Endothelial cell of umbilical vein (primary cell): ENCODE results near the gene DCLRE1B. TPM values are rescaled to one million over a fixed set of nuclear protein-coding genes. Genes with fewer than 3 reads are reported as not detected.

Source experiments
- BruUV-seq: library from RNA; stranded (reverse); fragments of 400-500 nt; replicated peaks from 2 replicates; lab custom pipeline; 2021; lab: Mats Ljungman, UMichigan
- CTCF ChIA-PET: fragments of 300-600, 350-600 bp; sonication (Branson Sonifier 250); formaldehyde crosslinking; loops from one replicate; lab custom pipeline; 2021; ENCODE audit warnings: antibody characterized with exemption, inconsistent platforms; lab: Charles Lee
- POLR2A ChIA-PET: fragments of 300-600, 350-600 bp; sonication (Branson Sonifier 250); formaldehyde crosslinking; loops from one replicate; lab custom pipeline; 2021; ENCODE audit warnings: antibody characterized with exemption, inconsistent platforms; lab: Charles Lee
- DNase-seq: peaks from one replicate; pipeline ENCODE4 v3.0.0-alpha.2; 2011; ENCODE audit warnings: low read depth, low spot score
- FAIRE-seq: peaks from 2 replicates; lab custom pipeline; 2011; peaks lifted over from hg19 to GRCh38; lab: Jason Lieb, UNC
- H2AFZ ChIP-seq: 2 replicates; pipeline ENCODE4 v1.6.0; 2012; ENCODE audit warnings: low read depth, low read length, control low read depth, inconsistent platforms
- H3K27ac ChIP-seq: 2 replicates; pipeline ENCODE4 v1.5.1; 2011; ENCODE audit warnings: low read depth, mild to moderate bottlenecking, control low read depth, low read length, moderate library complexity; ENCODE audit not compliant: insufficient read depth
- H3K27me3 ChIP-seq, 2 experiments: 2 replicates each; pipeline versions ENCODE4 v1.6.0 to v1.6.1; 2011; ENCODE audit warnings: low read length in 2 of 2, mixed read lengths in 1 of 2; ENCODE audit not compliant: control insufficient read depth in 2 of 2, insufficient read depth in 2 of 2
- H3K36me3 ChIP-seq, 2 experiments: 2 replicates in 1 of 2; 3 replicates in 1 of 2; pipeline ENCODE4 v1.5.1; 2011; ENCODE audit warnings: low read length in 2 of 2, mild to moderate bottlenecking in 1 of 2, moderate library complexity in 1 of 2; ENCODE audit not compliant: control insufficient read depth in 2 of 2, insufficient read depth in 2 of 2; ENCODE audit errors: extremely low read depth in 1 of 2
- H3K4me1 ChIP-seq: 3 replicates; pipeline ENCODE4 v1.5.1; 2011; ENCODE audit warnings: mild to moderate bottlenecking, low read length; ENCODE audit not compliant: control insufficient read depth, insufficient read depth; ENCODE audit errors: extremely low read depth
- H3K4me2 ChIP-seq: 2 replicates; pipeline ENCODE4 v1.6.1; 2011; ENCODE audit warnings: low read length, control low read depth, mixed read lengths; ENCODE audit not compliant: insufficient read depth
- H3K4me3 ChIP-seq, 3 experiments: fragments of 200-600 bp in 1 of 3; sonication (generic), shearing (Covaris generic) in 1 of 3; replicated peaks in 1 of 3; 2 replicates each; pipeline ENCODE4 v1.5.1; 2011 to 2016; ENCODE audit warnings: control low read depth in 3 of 3, low read length in 3 of 3, mild to moderate bottlenecking in 2 of 3, inconsistent platforms in 1 of 3, low read depth in 1 of 3, moderate library complexity in 1 of 3; ENCODE audit not compliant: insufficient read depth in 1 of 3
- H3K79me2 ChIP-seq: 2 replicates; pipeline ENCODE4 v1.6.0; 2012; ENCODE audit warnings: low read length, inconsistent platforms; ENCODE audit not compliant: control insufficient read depth, insufficient read depth
- H3K9ac ChIP-seq: replicated peaks from 2 replicates; pipeline ENCODE3; 2011; ENCODE audit warnings: low read length, control low read depth; ENCODE audit not compliant: insufficient read depth; ENCODE audit errors: extremely low read depth
- H3K9me1 ChIP-seq: replicated peaks from 3 replicates; pipeline ENCODE4 v1.6.0; 2011; ENCODE audit warnings: mild to moderate bottlenecking, low read length; ENCODE audit not compliant: control insufficient read depth, insufficient read depth; ENCODE audit errors: extremely low read depth
- H3K9me3 ChIP-seq: replicated peaks from 2 replicates; pipeline ENCODE4 v1.5.1; 2012; ENCODE audit warnings: low read length, inconsistent platforms; ENCODE audit not compliant: control insufficient read depth, insufficient read depth
- H4K20me1 ChIP-seq: replicated peaks from 2 replicates; pipeline ENCODE3; 2011; ENCODE audit warnings: mild to moderate bottlenecking, low read length; ENCODE audit not compliant: control insufficient read depth, insufficient read depth; ENCODE audit errors: extremely low read depth
- CTCF ChIP-seq, 2 donors: IDR thresholded peaks; 1 replicate in 1 of 2; 2 replicates in 1 of 2; pipeline ENCODE4 v1.5.1; 2011; ENCODE audit warnings: low read length in 2 of 2, mild to moderate bottlenecking in 2 of 2, moderate library complexity in 2 of 2, control low read depth in 1 of 2, inconsistent platforms in 1 of 2, low read depth in 1 of 2; ENCODE audit not compliant: insufficient read depth in 1 of 2; ENCODE audit errors: extremely low read depth in 1 of 2
- EZH2 ChIP-seq: IDR thresholded peaks from 2 replicates; pipeline ENCODE4 v1.6.1; 2012; ENCODE audit warnings: borderline replicate concordance, low read depth, mild to moderate bottlenecking, moderate library complexity, low read length, inconsistent platforms; ENCODE audit not compliant: severe bottlenecking
- FOS ChIP-seq: IDR thresholded peaks from 2 replicates; pipeline ENCODE4 v1.6.1; 2011; ENCODE audit warnings: mild to moderate bottlenecking, low read length, moderate library complexity, borderline replicate concordance; ENCODE audit not compliant: insufficient read depth
- GATA2 ChIP-seq: IDR thresholded peaks from 2 replicates; pipeline ENCODE4 v1.7.0; 2011; ENCODE audit warnings: low read depth, mild to moderate bottlenecking, moderate library complexity, mixed read lengths, low read length; ENCODE audit not compliant: insufficient read length, insufficient read depth
- JUN ChIP-seq: IDR thresholded peaks from 2 replicates; pipeline ENCODE4 v1.6.1; 2011; ENCODE audit warnings: borderline replicate concordance, low read depth; ENCODE audit not compliant: insufficient read length, insufficient read depth
- MAX ChIP-seq: IDR thresholded peaks from 2 replicates; pipeline ENCODE4 v1.6.1; 2011; ENCODE audit not compliant: insufficient read depth, insufficient read length
- MYC ChIP-seq: IDR thresholded peaks from one replicate; pipeline ENCODE4 v1.6.1; 2011; ENCODE audit warnings: mild to moderate bottlenecking, low read depth, low read length
- POLR2A ChIP-seq: IDR thresholded peaks from 2 replicates; pipeline ENCODE4 v1.6.1; 2012; ENCODE audit warnings: low read depth, mild to moderate bottlenecking, control low read depth, low read length
- POLR2AphosphoS5 ChIP-seq: IDR thresholded peaks from 2 replicates; pipeline ENCODE4 v1.6.1; 2012; ENCODE audit warnings: low read depth, mild to moderate bottlenecking, control low read depth, low read length, moderate library complexity; ENCODE audit not compliant: insufficient read depth
- dilution Hi-C: fragments of 300-500 bp; cut with MboI; formaldehyde crosslinking; loops from one replicate; pipeline ENCODE4 v1.15.0; 2019; ENCODE audit warnings: low sequenced_read_pairs; ENCODE audit not compliant: extremely low pct_ligation_motif_present
- intact Hi-C: fragments of 100-400 bp; cut with micrococcal nuclease; formaldehyde crosslinking; loops from one replicate; pipeline ENCODE4 v1.10.0; 2022
- polyA plus RNA-seq, 4 experiments: library from polyadenylated mRNA; depleted of rRNA in 3 of 4; stranded (reverse) in 3 of 4; unstranded in 1 of 4; fragments of >200 nt; gene quantifications; 2 replicates each; pipeline versions ENCODE4 v1.2.1 to v1.2.3, GENCODE V29; 2011 to 2012; ENCODE audit warnings: missing spikeins in 1 of 4
- total RNA-seq: library from RNA; stranded (reverse); gene quantifications from 2 replicates; pipeline ENCODE4 v1.2.3, GENCODE V29; 2021

Gene DCLRE1B
- total and polyA plus RNA-seq, 2 donors (not counting 3 experiments of a cell fraction or from before 2014, with no cell fraction given): 5.6 to 10.7 TPM

- intact Hi-C loops: no loop called here
- Histone ChIP-seq H4K20me1 (no peaks in the 10 kb centered on the region), H2AFZ (no peak overlapping the region), H3K36me3 (no peaks in the 10 kb centered on the region), H3K4me2 (no peak overlapping the region), H3K9me3 (no peaks in the 10 kb centered on the region), H3K4me3 (no peak overlapping the region), H3K4me1 (peaks cover 11% of the 10 kb centered on the region), H3K9ac (no peak overlapping the region), H3K9me1 (no peaks in the 10 kb centered on the region), H3K79me2 (no peaks in the 10 kb centered on the region), H3K27ac (no peak overlapping the region), H3K27me3 (no peaks in the 10 kb centered on the region)
- FAIRE-seq: no peak
- TF ChIP-seq GATA2 (no peak), EZH2 (no peak), POLR2AphosphoS5 (no peak), POLR2A (no peak), MYC (no peak), CTCF (IDR thresholded peaks at IDR 0.05; ENCODE audit: extremely low read depth in 1 of 2, insufficient read depth in 1 of 2, low read depth in 1 of 2, low read length in 2 of 2) (no peak), FOS (no peak), JUN (no peak), MAX (no peak)
- no peak for DNase-seq
- dilution Hi-C loops: no loop called here
- POLR2A ChIA-PET: no interaction called here
- BruUV-seq: no TSS peak
- CTCF ChIA-PET: interaction anchor here (1.7 to 4.4 kb wide), 2 partner anchors 20 to 76 kb away, joined by 5 to 24 read pairs; no protein-coding TSS in a partner anchor
Measured at GRCh38 chr1:113855630-113856400, 49.3 kb upstream of the DCLRE1B start.
